Activated T-cell treated with anti-CD3 and anti-CD28 coated beads for 48 hours (primary cell): Measurements from ENCODE around the gene POGLUT3.
A peak's percentile ranks its signal among the peaks of the same experiment; 100 is the strongest.

Experiments
- DNase-seq: peaks from one replicate; pipeline ENCODE4 v3.0.0-alpha.2; 2020; ENCODE audit warnings: low read depth

POGLUT3 gene

GRCh38 chr11:108500721-108501120 is 2.5 kb upstream of the POGLUT3 start:
- no peak for DNase-seq

- DNase-seq = no peak
Observed at GRCh38 chr11:108500169-108500568, 2.0 kb upstream of the POGLUT3 start.

GRCh38 chr11:108498816-108499408 is 728 bp upstream of the POGLUT3 start:
- no peak for DNase-seq

- DNase-seq = peak; percentile 65
Observed at GRCh38 chr11:108497317-108498045, 703 bp downstream of the POGLUT3 start.

- no peak for DNase-seq
Observed at GRCh38 chr11:108496643-108497256, 1.4 kb downstream of the POGLUT3 start.

GRCh38 chr11:108495326-108495725 is 2.9 kb downstream of the POGLUT3 start:
- DNase-seq = no peak

GRCh38 chr11:108494182-108494581 is 4.0 kb downstream of the POGLUT3 start:
- no peak for DNase-seq

- no peak for DNase-seq
Observed at GRCh38 chr11:108491936-108492335, 6.2 kb downstream of the POGLUT3 start.

- no peak for DNase-seq
Observed at GRCh38 chr11:108486828-108487227, 11.4 kb downstream of the POGLUT3 start.

GRCh38 chr11:108486331-108486730 is 11.9 kb downstream of the POGLUT3 start:
- no peak for DNase-seq

GRCh38 chr11:108483163-108483562 is 15.0 kb downstream of the POGLUT3 start:
- no peak for DNase-seq

- DNase-seq = no peak
Observed at GRCh38 chr11:108474664-108475463, 23.3 kb downstream of the POGLUT3 start.

- no peak for DNase-seq
Observed at GRCh38 chr11:108472681-108473080, 25.5 kb downstream of the POGLUT3 start.

GRCh38 chr11:108468478-108468864 is 29.7 kb downstream of the POGLUT3 start:
- no peak for DNase-seq

- DNase-seq = peak; percentile 90
Observed at GRCh38 chr11:108467091-108467823, 30.9 kb downstream of the POGLUT3 start, which contains the start of gene C11orf65. Gene C11orf65 (minus strand): TSS chr11:108467529. CDS start chr11:108461559, 5,970 bp downstream.

- no peak for DNase-seq
Observed at GRCh38 chr11:108466405-108466804, 31.8 kb downstream of the POGLUT3 start.

GRCh38 chr11:108453207-108453835 is 44.9 kb downstream of the POGLUT3 start:
- DNase-seq = no peak
